Measurements from ENCODE around the gene GNAT3.

- TF ChIP-seq GATA3 (IDR thresholded peaks at IDR 0.05; ENCODE audit: low read depth, low read length) (no peak), GATA2 (IDR thresholded peaks at IDR 0.05; ENCODE audit: low read depth, low read length) (no peak)
Measured at GRCh38 chr7:80481196-80481884, 30.5 kb downstream of the GNAT3 start.
